ENCODE measurements around the gene C17orf107. TPM values are rescaled to one million over a fixed set of nuclear protein-coding genes. Genes with fewer than 3 reads are reported as not detected.
"Not testable (repeated sequence)": the region's sequence is repeated elsewhere in the genome, so short reads cannot be mapped to it uniquely, and the experiment has no call there.

The C17orf107 gene
- total RNA-seq, 1 donor: 4.0 TPM

DNA sequence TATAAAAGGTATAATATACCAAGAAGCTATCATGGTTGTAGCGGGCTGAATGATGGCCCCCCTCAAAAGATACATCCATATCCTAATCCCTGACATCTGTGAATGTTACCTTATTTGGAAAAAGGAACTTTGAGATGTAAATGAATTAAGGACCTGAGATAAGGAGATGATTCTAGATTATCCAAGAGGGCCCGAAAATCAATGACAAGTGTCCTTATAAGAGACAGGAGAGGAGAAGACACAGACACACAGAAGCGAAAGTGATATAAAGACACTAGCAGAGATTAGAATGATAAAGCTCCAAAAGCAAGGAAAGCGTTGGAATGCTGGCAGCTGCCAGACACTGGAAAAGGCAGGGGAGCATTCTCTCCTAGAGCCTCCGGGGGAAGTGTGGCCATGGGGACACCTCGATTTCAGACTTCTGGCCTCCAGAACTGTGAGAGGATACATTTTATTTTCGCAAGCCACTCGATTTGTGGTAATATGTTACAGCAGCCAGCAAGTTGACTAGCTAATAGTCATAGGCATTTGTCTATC is 20.2 kb downstream of the C17orf107 start:
- Histone ChIP-seq H3K4me2 (ENCODE audit: insufficient read depth, low read length) (peak overlapping the region; percentile 9), H3K4me3 (ENCODE audit: insufficient read depth, low read length) (no peak overlapping the region), H4K20me1 (ENCODE audit: insufficient read depth, low read length) (no peaks in the 10 kb centered on the region), H3K27ac (ENCODE audit: low read depth, low read length) (no peak overlapping the region), H2AFZ (ENCODE audit: low read length) (no peak overlapping the region), H3K9me3 (ENCODE audit: low read depth, low read length) (no peaks in the 10 kb centered on the region), H3K4me1 (ENCODE audit: insufficient read depth, low read length) (peaks cover 13% of the 10 kb centered on the region), H3K79me2 (ENCODE audit: insufficient read depth, low read length) (no peaks in the 10 kb centered on the region), H3K27me3 (ENCODE audit: insufficient read depth, low read length) (no peaks in the 10 kb centered on the region), H3K36me3 (ENCODE audit: insufficient read depth, low read length) (no peaks in the 10 kb centered on the region)
- DNase-seq (ENCODE audit: insufficient read length, low spot score, missing footprints): no peak
- TF ChIP-seq, protein P1, sequence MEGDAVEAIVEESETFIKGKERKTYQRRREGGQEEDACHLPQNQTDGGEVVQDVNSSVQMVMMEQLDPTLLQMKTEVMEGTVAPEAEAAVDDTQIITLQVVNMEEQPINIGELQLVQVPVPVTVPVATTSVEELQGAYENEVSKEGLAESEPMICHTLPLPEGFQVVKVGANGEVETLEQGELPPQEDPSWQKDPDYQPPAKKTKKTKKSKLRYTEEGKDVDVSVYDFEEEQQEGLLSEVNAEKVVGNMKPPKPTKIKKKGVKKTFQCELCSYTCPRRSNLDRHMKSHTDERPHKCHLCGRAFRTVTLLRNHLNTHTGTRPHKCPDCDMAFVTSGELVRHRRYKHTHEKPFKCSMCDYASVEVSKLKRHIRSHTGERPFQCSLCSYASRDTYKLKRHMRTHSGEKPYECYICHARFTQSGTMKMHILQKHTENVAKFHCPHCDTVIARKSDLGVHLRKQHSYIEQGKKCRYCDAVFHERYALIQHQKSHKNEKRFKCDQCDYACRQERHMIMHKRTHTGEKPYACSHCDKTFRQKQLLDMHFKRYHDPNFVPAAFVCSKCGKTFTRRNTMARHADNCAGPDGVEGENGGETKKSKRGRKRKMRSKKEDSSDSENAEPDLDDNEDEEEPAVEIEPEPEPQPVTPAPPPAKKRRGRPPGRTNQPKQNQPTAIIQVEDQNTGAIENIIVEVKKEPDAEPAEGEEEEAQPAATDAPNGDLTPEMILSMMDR (IDR thresholded peaks at IDR 0.05; ENCODE audit: extremely low read depth, low read depth, low read length): no peak

DNA sequence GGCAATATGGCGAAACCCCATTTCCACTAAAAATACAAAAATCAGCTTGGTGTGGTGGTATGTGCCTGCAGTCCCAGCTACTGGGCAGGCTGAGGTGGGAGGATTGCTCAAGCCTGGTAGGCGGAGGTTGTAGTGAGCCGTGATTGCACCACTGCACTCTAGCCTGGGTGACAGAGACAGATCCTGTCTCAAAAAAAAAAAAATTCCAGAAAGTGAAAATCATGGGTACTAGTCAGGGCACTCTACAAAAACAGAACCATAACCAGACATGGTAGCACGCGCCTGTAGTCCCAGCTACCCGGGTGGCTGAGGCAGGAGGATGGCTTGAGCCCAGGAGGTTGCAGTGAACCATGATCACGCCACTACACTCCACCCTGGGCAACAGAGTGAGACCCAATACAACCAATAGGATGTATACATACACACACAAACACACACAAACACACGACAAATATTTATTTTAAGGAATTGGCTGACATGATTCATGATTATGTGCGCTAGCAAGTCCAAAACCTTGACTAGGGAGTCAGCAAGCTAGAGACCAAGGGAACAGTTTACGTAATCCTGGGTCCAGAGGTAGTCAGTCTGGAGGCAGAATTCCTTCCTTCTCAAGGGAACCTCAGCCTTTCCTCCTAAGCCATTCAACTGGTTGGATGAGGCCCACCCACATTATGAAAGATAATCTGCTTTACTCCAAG is 21.2 kb downstream of the C17orf107 start:
- no peak for DNase-seq (ENCODE audit: insufficient read length, low spot score, missing footprints)
- H3K4me3 ChIP-seq (ENCODE audit: insufficient read depth, low read length): no peak overlapping the region
- peak overlapping the region; percentile 40 for H3K4me2 ChIP-seq (ENCODE audit: insufficient read depth, low read length)
- H4K20me1 ChIP-seq (ENCODE audit: insufficient read depth, low read length): no peaks in the 10 kb centered on the region
- H3K79me2 ChIP-seq (ENCODE audit: insufficient read depth, low read length): no peaks in the 10 kb centered on the region
- H3K4me1 ChIP-seq (ENCODE audit: insufficient read depth, low read length): peaks cover 13% of the 10 kb centered on the region
- no peak overlapping the region for H2AFZ ChIP-seq (ENCODE audit: low read length)
- H3K9me3 ChIP-seq (ENCODE audit: low read depth, low read length): no peaks in the 10 kb centered on the region
- peak overlapping the region; percentile 24 for H3K27ac ChIP-seq (ENCODE audit: low read depth, low read length)
- H3K27me3 ChIP-seq (ENCODE audit: insufficient read depth, low read length): no peaks in the 10 kb centered on the region
- TF ChIP-seq, protein P1 (IDR thresholded peaks at IDR 0.05; ENCODE audit: extremely low read depth, low read depth, low read length): no peak
- no peaks in the 10 kb centered on the region for H3K36me3 ChIP-seq (ENCODE audit: insufficient read depth, low read length)

DNA sequence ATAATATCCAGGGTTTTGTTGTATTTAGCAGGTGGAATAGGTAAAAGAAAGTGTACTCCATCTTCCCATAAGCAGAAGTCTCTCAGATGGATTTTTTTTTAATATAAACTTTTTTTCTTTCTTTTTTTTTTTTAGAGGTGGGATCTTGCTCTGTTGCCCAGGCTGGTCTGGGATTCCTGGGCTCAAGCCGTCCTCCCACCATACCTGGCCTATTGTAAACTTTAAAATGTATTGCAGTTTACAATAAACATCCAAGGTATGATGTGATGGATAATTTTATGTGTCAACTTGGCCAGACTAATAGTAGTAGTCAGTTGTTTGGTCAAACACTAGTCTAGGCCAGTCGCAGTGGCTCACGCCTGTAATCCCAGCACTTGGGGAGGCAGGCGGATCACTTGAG is 22.0 kb downstream of the C17orf107 start:
- H3K27me3 ChIP-seq (ENCODE audit: insufficient read depth, low read length): no peaks in the 10 kb centered on the region
- no peak for DNase-seq (ENCODE audit: insufficient read length, low spot score, missing footprints)
- H2AFZ ChIP-seq (ENCODE audit: low read length): no peak overlapping the region
- TF ChIP-seq, protein P1 (IDR thresholded peaks at IDR 0.05; ENCODE audit: extremely low read depth, low read depth, low read length): no peak
- no peak overlapping the region for H3K4me3 ChIP-seq (ENCODE audit: insufficient read depth, low read length)
- H3K9me3 ChIP-seq (ENCODE audit: low read depth, low read length): no peaks in the 10 kb centered on the region
- H4K20me1 ChIP-seq (ENCODE audit: insufficient read depth, low read length): no peaks in the 10 kb centered on the region
- no peaks in the 10 kb centered on the region for H3K79me2 ChIP-seq (ENCODE audit: insufficient read depth, low read length)
- H3K36me3 ChIP-seq (ENCODE audit: insufficient read depth, low read length): no peaks in the 10 kb centered on the region
- H3K27ac ChIP-seq (ENCODE audit: low read depth, low read length): no peak overlapping the region
- no peak overlapping the region for H3K4me2 ChIP-seq (ENCODE audit: insufficient read depth, low read length)
- H3K4me1 ChIP-seq (ENCODE audit: insufficient read depth, low read length): peaks cover 13% of the 10 kb centered on the region

DNA sequence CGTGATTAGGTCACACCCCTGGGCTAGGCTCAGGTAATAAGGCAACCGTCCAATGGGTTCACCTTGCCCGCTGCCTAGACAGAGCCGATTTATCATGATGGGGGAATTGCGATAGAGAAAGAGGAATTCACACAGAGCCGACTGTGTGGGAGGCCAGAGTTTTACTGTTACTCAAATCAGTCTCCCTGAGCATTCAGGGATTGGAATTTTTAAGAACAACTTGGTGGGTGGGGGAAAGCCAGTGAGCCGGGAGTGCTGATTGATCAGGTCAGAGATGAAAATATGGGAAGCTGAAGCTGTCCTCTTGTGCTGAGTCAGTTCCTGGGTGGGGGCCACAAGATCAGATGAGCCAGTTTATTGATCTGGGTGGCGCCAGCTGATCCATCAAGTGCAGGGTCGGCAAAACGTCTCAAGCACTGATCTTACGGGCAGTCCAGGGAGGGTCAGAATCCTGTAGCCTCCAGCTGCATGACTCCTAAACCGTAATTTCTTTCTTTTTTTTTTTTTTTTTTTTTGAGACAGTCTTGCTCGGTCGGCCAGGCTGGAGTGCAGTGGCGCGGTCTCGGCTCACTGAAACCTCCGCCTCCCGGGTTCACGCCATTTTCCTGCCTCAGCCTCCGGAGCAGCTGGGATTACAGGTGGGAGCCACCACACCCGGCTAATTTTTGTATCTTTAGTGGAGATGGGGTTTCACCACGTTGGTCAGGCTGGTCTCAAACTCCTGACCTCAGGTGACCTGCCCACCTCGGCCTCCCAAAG is 27.4 kb downstream of the C17orf107 start:
- not testable (repeated sequence) for H3K4me2 ChIP-seq (ENCODE audit: insufficient read depth, low read length); H3K27ac ChIP-seq (ENCODE audit: low read depth, low read length); H3K4me1 ChIP-seq (ENCODE audit: insufficient read depth, low read length); H3K27me3 ChIP-seq (ENCODE audit: insufficient read depth, low read length); DNase-seq (ENCODE audit: insufficient read length, low spot score, missing footprints); H3K9me3 ChIP-seq (ENCODE audit: low read depth, low read length); H3K4me3 ChIP-seq (ENCODE audit: insufficient read depth, low read length); H4K20me1 ChIP-seq (ENCODE audit: insufficient read depth, low read length); H2AFZ ChIP-seq (ENCODE audit: low read length); H3K79me2 ChIP-seq (ENCODE audit: insufficient read depth, low read length); H3K36me3 ChIP-seq (ENCODE audit: insufficient read depth, low read length)
